Subcutaneous adipose tissue (tissue), 4 donors: ENCODE data around the gene BTN1A1. TPM values are rescaled to one million over a fixed set of nuclear protein-coding genes. Genes with fewer than 3 reads are reported as not detected.

Experiments
- CTCF ChIP-seq: fragments of 450-650 bp; IDR thresholded peaks from one replicate; pipeline ENCODE4 v1.5.1; 2016; ENCODE audit warnings: low read depth, mild to moderate bottlenecking, control low read depth, antibody characterized with exemption, moderate library complexity
- total RNA-seq, 4 donors: library from RNA; depleted of rRNA; stranded (reverse); fragments of >200 nt; gene quantifications; one replicate each; pipeline ENCODE4 v1.1.0, GENCODE V29; 2016

The BTN1A1 gene
- total RNA-seq, 4 donors from 2014 or later, result not detected

GRCh38 chr6:26487466-26487865 lies 12.6 kb upstream of the BTN1A1 start:
- no peak for TF ChIP-seq CTCF

GRCh38 chr6:26489996-26490964 lies 9.8 kb upstream of the BTN1A1 start:
- no peak for TF ChIP-seq CTCF

DNA sequence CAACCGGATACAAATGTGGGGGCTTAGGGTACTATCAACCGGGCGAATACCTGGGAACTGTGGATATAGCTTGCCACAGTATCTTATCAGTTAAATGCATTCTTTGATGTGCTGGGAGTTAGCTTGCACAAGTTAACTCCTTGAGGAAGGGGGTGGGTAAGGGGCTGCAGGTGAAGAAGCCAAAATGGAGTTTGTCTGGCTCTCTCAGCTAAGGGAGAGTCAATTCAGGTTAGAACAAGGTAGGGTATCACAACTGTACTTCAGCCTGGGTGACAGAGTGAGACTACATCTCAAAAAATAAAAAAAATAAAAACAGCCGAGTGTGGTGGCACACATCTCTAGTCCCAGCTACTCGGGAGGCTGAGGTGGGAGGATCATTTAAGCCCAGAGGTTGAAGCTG lies 8.5 kb upstream of the BTN1A1 start:
- no peak for TF ChIP-seq CTCF

DNA sequence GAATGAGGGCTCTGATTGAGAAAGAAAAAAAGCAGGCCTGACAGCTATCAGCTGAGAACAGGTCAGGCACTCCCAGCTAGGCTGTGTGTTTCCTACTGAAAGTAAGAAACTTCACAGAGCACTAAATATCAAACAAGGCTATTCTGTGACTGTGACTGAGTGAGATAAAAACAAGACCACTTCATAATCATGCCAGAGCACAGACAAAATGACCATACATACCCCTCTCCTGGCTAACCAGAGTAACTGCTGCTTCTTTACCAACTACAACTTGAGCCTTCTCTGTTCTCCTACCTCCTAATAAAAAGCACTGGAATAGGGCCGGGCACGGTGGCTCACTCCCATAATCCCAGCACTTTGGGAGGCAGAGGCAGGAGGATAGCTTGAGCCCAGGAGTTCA lies 6.8 kb upstream of the BTN1A1 start:
- no peak for TF ChIP-seq CTCF

DNA sequence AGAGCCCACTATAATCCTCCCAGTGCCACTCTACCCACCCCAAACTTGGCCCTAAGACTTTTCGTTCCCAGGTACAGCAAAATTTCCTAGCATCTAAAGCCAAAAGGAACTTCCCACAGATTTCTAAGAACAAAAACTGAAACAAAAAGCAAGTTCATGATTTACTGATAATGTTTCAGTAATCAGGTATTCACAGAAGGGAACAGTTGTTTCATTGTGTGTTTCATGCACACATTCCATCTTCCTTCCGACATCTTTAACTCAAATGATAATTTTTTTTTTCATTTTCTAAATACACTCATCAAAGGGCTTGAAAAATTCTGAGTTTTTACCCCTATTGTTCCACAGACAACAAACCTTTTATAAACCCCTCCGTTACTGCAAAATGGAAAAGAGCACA lies 6.0 kb upstream of the BTN1A1 start:
- TF ChIP-seq CTCF, result no peak

DNA sequence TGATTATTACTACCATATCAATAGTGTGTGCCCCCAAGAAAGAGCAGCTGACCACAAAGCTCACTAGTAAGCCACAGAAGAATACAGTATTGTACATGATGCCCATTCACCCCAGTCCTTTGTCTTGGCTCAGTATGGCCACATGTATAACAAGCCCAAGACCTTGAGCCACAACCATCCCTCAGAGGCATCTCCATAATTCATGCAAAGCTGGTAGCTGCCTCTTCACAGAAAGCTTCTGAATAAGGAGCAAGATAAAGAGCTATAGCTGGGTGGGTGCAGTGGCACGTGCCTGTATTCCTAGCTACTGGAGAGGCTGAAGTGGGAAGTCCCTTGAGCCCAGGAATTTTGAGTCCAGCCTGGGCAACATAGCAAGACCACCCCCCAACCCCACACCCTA lies 4.8 kb upstream of the BTN1A1 start:
- TF ChIP-seq CTCF, result no peak

DNA sequence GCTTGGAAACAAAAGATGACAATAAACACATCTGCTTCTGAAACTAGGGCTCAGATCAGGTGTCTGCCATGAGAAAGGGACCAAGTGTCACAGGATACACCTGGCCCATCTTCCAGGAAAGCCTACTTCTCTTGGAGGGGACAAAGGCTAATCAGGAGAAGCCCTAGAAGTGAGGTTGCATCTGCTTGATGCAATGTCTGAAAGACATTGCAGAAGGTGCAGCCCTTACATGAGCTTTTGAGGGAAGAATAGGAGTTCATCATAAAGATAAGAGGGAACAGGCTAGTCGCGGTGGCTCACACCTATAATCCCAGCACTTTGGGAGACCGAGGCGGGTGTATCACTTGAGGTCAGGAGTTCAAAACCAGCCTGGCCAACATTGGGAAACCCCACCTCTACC lies 2.5 kb upstream of the BTN1A1 start:
- no peak for TF ChIP-seq CTCF
